ENCODE results near the gene NBAS.
"Not testable (repeated sequence)": the region's sequence is repeated elsewhere in the genome, so short reads cannot be mapped to it uniquely, and the experiment has no call there.

NBAS gene

GRCh38 chr2:15520346-15520745 is 40.8 kb downstream of the NBAS start:
- no peak for DNase-seq

DNA sequence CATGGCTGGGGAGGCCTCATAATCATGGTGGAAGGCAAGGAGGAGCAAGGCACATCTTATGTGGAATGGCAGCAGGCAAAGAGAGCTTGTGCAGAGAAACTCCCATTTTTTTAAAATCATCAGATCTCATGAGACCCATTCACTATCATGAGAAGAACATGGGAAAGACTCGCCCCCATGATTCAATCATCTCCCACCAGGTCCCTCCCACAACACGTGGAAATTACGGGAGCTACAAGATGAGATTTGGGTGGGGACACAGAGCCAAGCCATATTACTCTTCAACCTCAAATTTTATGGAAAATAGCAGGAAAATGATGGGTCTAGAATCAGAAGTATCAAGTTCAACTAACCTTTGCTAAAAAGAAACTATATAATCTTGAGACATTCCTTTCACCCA is 42.4 kb downstream of the NBAS start:
- DNase-seq, result not testable (repeated sequence)

DNA sequence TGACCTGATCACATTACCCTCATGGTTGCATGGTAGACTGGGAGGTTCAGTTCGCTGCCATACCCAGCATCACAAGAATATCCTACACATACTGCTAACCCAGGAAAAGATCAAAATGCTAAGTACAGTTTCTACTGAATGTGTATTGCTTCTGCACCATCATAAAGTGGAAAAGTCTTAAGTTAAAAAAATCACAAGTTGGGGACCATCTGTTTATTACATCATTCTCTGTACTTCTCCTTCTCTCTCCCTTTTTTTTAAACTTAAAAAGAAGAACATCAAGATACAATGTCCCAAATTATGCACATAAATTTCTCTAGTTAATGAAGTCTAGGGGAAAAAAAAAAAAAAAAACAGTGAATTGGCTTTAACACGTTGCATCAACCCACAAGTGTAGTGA is 43.3 kb downstream of the NBAS start:
- no peak for DNase-seq

- DNase-seq, result no peak
These were observed 49.4 kb downstream of the NBAS start for GRCh38 chr2:15511686-15512085.

GRCh38 chr2:15510552-15510951 is 50.6 kb downstream of the NBAS start:
- DNase-seq, result no peak

DNA sequence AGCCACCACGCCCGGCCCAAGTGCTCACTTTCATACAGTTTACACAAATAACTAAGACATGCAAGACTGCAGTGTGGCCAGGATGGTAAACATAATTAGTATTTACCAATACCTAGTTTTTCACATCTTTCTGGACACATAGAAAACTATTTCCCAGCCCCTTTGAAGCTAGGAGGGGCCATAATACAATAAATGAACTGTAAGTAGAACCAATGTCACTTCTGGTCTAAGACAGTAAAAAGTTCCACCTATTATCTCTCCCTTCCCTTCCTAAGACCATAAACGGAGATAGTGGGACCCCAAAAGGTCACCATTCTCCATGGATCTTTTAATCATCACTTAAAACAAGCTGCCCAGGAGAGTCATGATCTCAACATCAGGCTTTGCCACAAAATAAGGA is 51.0 kb downstream of the NBAS start:
- DNase-seq, result no peak

- DNase-seq, result no peak
These were observed 53.4 kb downstream of the NBAS start for GRCh38 chr2:15507697-15508096.

- no peak for DNase-seq
These were observed 54.1 kb downstream of the NBAS start for GRCh38 chr2:15507061-15507460.

- no peak for DNase-seq
These were observed 54.8 kb downstream of the NBAS start for GRCh38 chr2:15506229-15506819.

DNA sequence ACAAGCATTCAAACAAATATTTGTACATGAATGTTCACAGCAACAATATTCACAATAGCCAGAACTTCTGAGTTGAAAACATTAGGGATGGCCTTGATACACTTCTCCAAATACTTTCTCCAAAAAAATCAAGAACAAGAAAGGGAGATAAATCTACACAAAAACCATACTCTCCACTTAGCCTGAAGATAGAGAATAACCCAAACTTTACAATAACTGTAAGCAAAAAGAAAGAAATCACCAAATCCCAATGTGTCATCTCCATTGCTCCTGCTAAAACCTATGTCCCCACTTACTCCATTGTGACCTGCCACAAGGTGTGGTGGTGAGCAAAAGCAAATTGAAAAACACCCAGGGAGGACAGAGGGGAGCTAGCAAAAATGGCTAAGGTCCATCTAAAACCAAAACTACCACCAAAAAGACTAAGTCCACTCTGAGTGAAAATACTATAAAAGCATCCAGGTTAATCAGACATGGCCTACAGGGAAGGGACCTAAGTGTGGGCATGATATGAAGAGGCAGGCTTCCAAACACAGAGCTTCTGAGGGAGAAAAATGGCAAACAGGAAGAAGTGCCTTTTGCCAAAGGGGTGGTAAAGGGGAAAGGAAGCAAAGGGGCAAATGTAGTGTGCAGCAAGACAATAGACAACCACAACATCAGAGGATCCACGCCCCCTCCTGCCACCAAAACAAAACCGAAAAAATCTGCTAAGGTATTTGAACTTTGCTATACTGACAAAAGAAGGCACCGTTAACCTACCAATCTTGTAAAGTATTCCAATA is 56.1 kb downstream of the NBAS start:
- no peak for DNase-seq

DNA sequence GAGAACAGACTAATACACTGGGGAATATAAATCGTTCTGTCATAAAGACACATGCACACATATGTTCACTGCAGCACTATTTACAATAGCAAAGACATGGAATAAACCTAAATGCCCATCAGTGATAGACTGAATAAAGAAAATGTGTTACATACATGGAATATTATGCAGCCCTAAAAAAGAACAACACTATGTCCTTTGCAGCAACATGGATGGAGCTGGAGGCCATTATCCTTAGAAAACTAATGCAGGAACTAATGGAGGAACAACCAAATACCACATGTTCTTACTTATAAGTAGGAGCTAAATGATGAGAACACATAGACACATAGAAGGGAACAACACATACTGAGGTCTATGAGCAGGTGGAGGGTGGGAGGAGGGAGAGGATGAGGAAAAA is 61.9 kb downstream of the NBAS start:
- not testable (repeated sequence) for DNase-seq

- no peak for DNase-seq
These were observed 62.6 kb downstream of the NBAS start for GRCh38 chr2:15498554-15498953.

- DNase-seq, result no peak
These were observed 66.3 kb downstream of the NBAS start for GRCh38 chr2:15494877-15495276.

GRCh38 chr2:15492773-15493325 is 68.3 kb downstream of the NBAS start:
- DNase-seq, result no peak

GRCh38 chr2:15486770-15487169 is 74.4 kb downstream of the NBAS start:
- no peak for DNase-seq

- DNase-seq, result no peak
These were observed 75.2 kb downstream of the NBAS start for GRCh38 chr2:15485949-15486348.

- no peak for DNase-seq
These were observed 80.1 kb downstream of the NBAS start for GRCh38 chr2:15481000-15481399.

- DNase-seq, result no peak
These were observed 80.6 kb downstream of the NBAS start for GRCh38 chr2:15480552-15480951.

GRCh38 chr2:15472876-15473275 is 88.3 kb downstream of the NBAS start:
- no peak for DNase-seq

- no peak for DNase-seq
These were observed 89.0 kb downstream of the NBAS start for GRCh38 chr2:15472133-15472532.

GRCh38 chr2:15471606-15472005 is 89.5 kb downstream of the NBAS start:
- DNase-seq, result no peak

DNA sequence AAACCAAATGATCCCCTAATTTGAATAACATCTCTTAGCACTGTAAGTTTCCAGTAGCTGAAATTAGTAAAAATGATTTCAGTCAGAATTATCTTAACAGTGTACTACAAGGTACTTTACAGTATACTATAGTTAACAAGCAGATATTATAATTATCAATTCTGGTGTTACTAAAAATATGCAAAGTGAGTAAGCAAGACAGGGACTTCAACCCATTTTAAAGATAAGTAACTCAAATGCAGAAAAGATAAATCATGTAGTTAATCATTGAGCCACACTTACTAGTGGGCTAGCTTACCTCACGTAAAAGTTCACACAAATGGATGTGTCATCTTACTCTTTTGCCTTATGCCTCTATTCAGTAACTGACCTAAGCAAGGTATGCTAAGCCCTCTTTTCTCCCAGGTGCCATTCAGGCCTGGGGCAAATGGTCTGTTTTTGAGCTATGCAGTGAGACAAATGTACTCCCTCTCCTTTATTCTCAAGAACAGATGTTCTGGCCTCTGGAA is 101.0 kb downstream of the NBAS start:
- DNase-seq, result no peak

- no peak for DNase-seq
These were observed 102.9 kb downstream of the NBAS start for GRCh38 chr2:15458277-15458676.

- no peak for DNase-seq
These were observed 103.3 kb downstream of the NBAS start for GRCh38 chr2:15457868-15458267.

Measured in T1000 (cell line).